Measurements from ENCODE around the gene TCAP. TPM values are rescaled to one million over a fixed set of nuclear protein-coding genes. Genes with fewer than 3 reads are reported as not detected.

TCAP gene
- total RNA-seq, 6 experiments from 2014 or later = 0.09 to 0.51 (median 0.14) TPM

- Mint-ChIP-seq H3K27ac (no peak overlapping the region), H3K27me3 (ENCODE audit: insufficient read depth) (0 out of 2 replicates have a peak, but pooled peaks cover 1% of the 10 kb centered on the region), H3K36me3 (ENCODE audit: low read depth) (no peaks in the 10 kb centered on the region), H3K9me3 (no peaks in the 10 kb centered on the region), H3K4me3 (no peak overlapping the region), H3K4me1 (ENCODE audit: low read depth) (peaks cover 49% of the 10 kb centered on the region)
- TF ChIP-seq, protein P1, sequence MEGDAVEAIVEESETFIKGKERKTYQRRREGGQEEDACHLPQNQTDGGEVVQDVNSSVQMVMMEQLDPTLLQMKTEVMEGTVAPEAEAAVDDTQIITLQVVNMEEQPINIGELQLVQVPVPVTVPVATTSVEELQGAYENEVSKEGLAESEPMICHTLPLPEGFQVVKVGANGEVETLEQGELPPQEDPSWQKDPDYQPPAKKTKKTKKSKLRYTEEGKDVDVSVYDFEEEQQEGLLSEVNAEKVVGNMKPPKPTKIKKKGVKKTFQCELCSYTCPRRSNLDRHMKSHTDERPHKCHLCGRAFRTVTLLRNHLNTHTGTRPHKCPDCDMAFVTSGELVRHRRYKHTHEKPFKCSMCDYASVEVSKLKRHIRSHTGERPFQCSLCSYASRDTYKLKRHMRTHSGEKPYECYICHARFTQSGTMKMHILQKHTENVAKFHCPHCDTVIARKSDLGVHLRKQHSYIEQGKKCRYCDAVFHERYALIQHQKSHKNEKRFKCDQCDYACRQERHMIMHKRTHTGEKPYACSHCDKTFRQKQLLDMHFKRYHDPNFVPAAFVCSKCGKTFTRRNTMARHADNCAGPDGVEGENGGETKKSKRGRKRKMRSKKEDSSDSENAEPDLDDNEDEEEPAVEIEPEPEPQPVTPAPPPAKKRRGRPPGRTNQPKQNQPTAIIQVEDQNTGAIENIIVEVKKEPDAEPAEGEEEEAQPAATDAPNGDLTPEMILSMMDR (IDR thresholded peaks at IDR 0.05) = no peak
- DNase-seq = no peak
Measured at GRCh38 chr17:39641883-39642282, 23.3 kb upstream of the TCAP start.

- peaks cover 48% of the 10 kb centered on the region for H3K4me1 Mint-ChIP-seq (ENCODE audit: low read depth)
- H3K9me3 Mint-ChIP-seq = no peaks in the 10 kb centered on the region
- TF ChIP-seq, protein P1 (IDR thresholded peaks at IDR 0.05) = no peak
- 0 out of 2 replicates have a peak, but pooled peaks cover 1% of the 10 kb centered on the region for H3K27me3 Mint-ChIP-seq (ENCODE audit: insufficient read depth)
- no peak overlapping the region for H3K4me3 Mint-ChIP-seq
- no peak for DNase-seq
- no peaks in the 10 kb centered on the region for H3K36me3 Mint-ChIP-seq (ENCODE audit: low read depth)
- H3K27ac Mint-ChIP-seq = no peak overlapping the region; the same call in 1 of the 2 replicates
Measured at GRCh38 chr17:39642291-39643074, 22.7 kb upstream of the TCAP start.

DNA sequence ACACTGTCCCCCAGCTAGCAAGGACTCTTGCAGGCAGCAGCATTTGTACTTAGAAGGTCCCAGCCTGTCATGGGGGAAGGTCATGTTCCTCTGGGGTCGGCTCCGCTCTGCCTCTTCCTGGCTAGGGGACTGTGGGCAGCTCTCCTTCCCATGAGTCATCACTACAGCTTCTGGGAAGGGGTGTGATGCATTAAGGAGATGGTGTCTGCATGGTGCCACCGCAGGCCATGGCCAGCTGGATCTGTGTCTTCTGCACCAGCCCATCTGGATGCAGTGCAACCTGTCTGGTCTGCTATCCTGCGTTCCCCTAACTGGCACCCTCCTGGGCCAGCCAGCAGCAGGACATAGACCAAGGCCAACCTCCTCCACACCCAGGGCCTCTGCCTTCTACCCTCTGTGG lies 21.9 kb upstream of the TCAP start:
- peaks cover 40% of the 10 kb centered on the region for H3K4me1 Mint-ChIP-seq (ENCODE audit: low read depth)
- H3K27ac Mint-ChIP-seq = no peak overlapping the region; the same call in 1 of the 2 replicates
- H3K4me3 Mint-ChIP-seq = no peak overlapping the region
- H3K9me3 Mint-ChIP-seq = no peaks in the 10 kb centered on the region
- no peaks in the 10 kb centered on the region for H3K27me3 Mint-ChIP-seq (ENCODE audit: insufficient read depth)
- no peaks in the 10 kb centered on the region for H3K36me3 Mint-ChIP-seq (ENCODE audit: low read depth)
- TF ChIP-seq, protein P1 (IDR thresholded peaks at IDR 0.05) = no peak
- DNase-seq = no peak

DNA sequence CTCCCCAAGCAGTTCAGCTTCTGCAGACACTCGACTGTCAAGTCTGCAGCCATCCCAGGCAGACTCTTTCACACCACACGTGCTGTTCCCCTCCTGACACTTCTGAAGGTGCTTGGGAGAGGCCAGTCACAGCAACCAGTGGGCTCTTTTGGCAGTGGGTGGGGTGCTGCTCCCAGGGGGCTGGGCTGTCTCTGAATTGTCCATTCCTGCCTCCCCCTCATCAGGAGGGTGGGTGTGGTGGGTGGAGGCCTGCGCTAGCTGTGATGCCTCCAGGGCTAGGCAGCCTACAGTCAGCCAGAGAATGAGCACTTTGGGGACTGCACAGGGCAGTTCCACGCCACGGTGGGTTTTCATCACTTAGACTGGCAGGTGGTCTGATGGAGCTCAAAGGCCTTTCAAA lies 17.9 kb upstream of the TCAP start:
- Mint-ChIP-seq H3K9me3 (no peaks in the 10 kb centered on the region), H3K27me3 (ENCODE audit: insufficient read depth) (peaks cover 2% of the 10 kb centered on the region; the same call in 1 of the 2 replicates), H3K27ac (no peak overlapping the region), H3K4me1 (ENCODE audit: low read depth) (peaks cover 27% of the 10 kb centered on the region), H3K36me3 (ENCODE audit: low read depth) (no peaks in the 10 kb centered on the region), H3K4me3 (no peak overlapping the region)
- TF ChIP-seq, protein P1 (IDR thresholded peaks at IDR 0.05) = no peak
- no peak for DNase-seq

GRCh38 chr17:39648616-39649366 lies 16.4 kb upstream of the TCAP start:
- H3K9me3 Mint-ChIP-seq = no peaks in the 10 kb centered on the region
- H3K27ac Mint-ChIP-seq = no peak overlapping the region
- H3K27me3 Mint-ChIP-seq (ENCODE audit: insufficient read depth) = peaks cover 2% of the 10 kb centered on the region; the same call in 1 of the 2 replicates
- no peaks in the 10 kb centered on the region for H3K36me3 Mint-ChIP-seq (ENCODE audit: low read depth)
- peaks cover 23% of the 10 kb centered on the region for H3K4me1 Mint-ChIP-seq (ENCODE audit: low read depth)
- TF ChIP-seq, protein P1 (IDR thresholded peaks at IDR 0.05) = no peak
- no peak overlapping the region for H3K4me3 Mint-ChIP-seq
- DNase-seq = no peak
